HG02798 (cell line): ENCODE measurements around the gene CPNE7.

Experiments used
- ATAC-seq: cut with Tn5 transposase; IDR thresholded peaks from one replicate; pipeline ENCODE4 v1.9.1; 2021; ENCODE audit warnings: mild to moderate bottlenecking; ENCODE audit not compliant: unreplicated experiment, poor library complexity

CPNE7 gene

DNA sequence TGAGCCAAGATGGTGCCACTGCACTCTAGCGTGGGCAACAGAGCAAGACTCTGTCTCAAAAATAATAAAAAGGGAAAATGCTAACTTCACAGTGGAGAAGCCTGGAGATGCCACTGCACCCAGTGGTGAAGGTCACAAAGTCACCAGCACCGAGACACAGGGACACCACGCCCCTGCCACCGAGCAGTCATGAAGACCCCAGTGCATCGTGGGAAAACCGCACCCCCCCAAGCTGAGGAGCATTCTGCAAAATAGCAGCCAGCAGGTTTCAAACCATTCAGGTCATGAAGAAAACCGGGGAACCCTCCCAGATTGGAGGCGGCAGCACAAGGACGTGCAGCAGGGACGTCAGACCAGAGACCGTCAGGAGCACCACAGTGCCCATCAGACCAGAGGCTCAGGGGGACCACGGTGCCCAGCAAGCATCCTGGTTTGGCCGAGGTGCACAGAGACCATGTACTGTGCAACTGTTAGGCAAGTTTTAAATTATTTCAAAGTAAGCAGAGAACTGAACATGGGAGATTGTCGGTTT is 68.3 kb downstream of the CPNE7 start:
- ATAC-seq, result no peak

DNA sequence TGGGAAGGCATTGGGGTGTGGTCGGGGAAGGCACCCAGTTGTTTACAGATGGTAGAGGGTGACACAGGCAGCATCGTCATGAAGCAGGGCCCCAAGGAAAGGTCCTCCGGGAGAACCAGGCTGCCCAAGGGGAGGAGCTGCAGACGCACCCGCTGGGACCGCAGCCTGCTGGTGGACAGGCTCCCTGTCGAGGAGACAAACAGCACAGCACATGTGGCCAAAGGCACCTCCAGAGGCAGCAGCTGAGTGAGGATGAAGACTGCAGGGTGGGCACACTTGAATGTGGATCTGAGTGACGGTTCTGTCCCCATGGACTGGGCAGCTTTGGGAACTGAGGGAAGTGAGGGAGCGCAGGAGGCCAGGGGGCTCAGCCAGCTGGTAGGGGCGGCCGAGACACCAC is 69.6 kb downstream of the CPNE7 start:
- no peak for ATAC-seq

- ATAC-seq, result no peak
Observed at GRCh38 chr16:89646270-89646669, 70.7 kb downstream of the CPNE7 start.
